IMR-90 (cell line): ENCODE data around the gene PRELP. TPM values are rescaled to one million over a fixed set of nuclear protein-coding genes. Genes with fewer than 3 reads are reported as not detected.

Source experiments
- ATAC-seq: fragments of 200-7000 bp; cut with Tn5 transposase; 2 replicates; pipeline ENCODE4 v1.9.1; 2020; ENCODE audit warnings: low read depth, mild to moderate bottlenecking, moderate library complexity
- BruUV-seq: library from RNA; stranded (reverse); fragments of 400-500 nt; replicated peaks from 2 replicates; lab custom pipeline; 2021; lab: Mats Ljungman, UMichigan
- CTCF ChIA-PET: fragments of 300-600 bp; formaldehyde crosslinking; extraction: SDS; loops from one replicate; lab custom pipeline; 2021; ENCODE audit warnings: antibody characterized with exemption; lab: Yijun Ruan, JAX
- POLR2A ChIA-PET: fragments of 300-600 bp; sonication (Branson Sonifier 250); formaldehyde crosslinking; loops from one replicate; lab custom pipeline; 2022; ENCODE audit warnings: antibody characterized with exemption; ENCODE audit not compliant: unreplicated experiment; lab: Charles Lee
- DNase-seq: peaks from one replicate; pipeline ENCODE4 v3.0.0; 2013
- H2AFZ ChIP-seq: replicated peaks from 2 replicates; pipeline ENCODE3; 2013; ENCODE audit warnings: low read length, mild to moderate bottlenecking; ENCODE audit not compliant: poor library complexity
- H2AK5ac ChIP-seq: 2 replicates; pipeline ENCODE4 v1.6.1; 2013; ENCODE audit warnings: low read depth, low read length, inconsistent platforms
- H2AK9ac ChIP-seq: replicated peaks from 2 replicates; pipeline ENCODE3; 2013; ENCODE audit warnings: mild to moderate bottlenecking, low read depth, low read length, moderate library complexity; ENCODE audit not compliant: poor library complexity
- H2BK120ac ChIP-seq: 2 replicates; pipeline ENCODE4 v1.6.1; 2013; ENCODE audit warnings: low read depth, low read length, inconsistent platforms
- H2BK15ac ChIP-seq: 3 replicates; pipeline ENCODE4 v1.6.1; 2013; ENCODE audit warnings: low read depth, low read length, inconsistent platforms
- H2BK20ac ChIP-seq: 2 replicates; pipeline ENCODE4 v1.6.1; 2013; ENCODE audit warnings: low read depth, mild to moderate bottlenecking, inconsistent platforms, low read length, moderate library complexity
- H2BK5ac ChIP-seq: 2 replicates; pipeline ENCODE4 v1.6.1; 2013; ENCODE audit warnings: mild to moderate bottlenecking, low read depth, low read length, inconsistent platforms; ENCODE audit not compliant: poor library complexity, severe bottlenecking
- H3K14ac ChIP-seq: replicated peaks from 2 replicates; pipeline ENCODE4 v1.6.1; 2013; ENCODE audit warnings: low read depth, low read length, inconsistent platforms
- H3K18ac ChIP-seq: 2 replicates; pipeline ENCODE4 v1.6.1; 2013; ENCODE audit warnings: low read depth, low read length, control low read depth
- H3K23ac ChIP-seq: 2 replicates; pipeline ENCODE4 v1.6.1; 2013; ENCODE audit warnings: low read depth, low read length, inconsistent platforms
- H3K27ac ChIP-seq: 2 replicates; pipeline ENCODE4 v1.5.1; 2013; ENCODE audit warnings: mild to moderate bottlenecking, control low read depth, low read length; ENCODE audit not compliant: insufficient read depth
- H3K27me3 ChIP-seq: 2 replicates; pipeline ENCODE4 v1.6.1; 2013; ENCODE audit warnings: low read length; ENCODE audit not compliant: control insufficient read depth, insufficient read depth
- H3K36me3 ChIP-seq: 2 replicates; pipeline ENCODE4 v1.6.1; 2013; ENCODE audit warnings: low read length, mixed read lengths; ENCODE audit not compliant: control insufficient read depth, insufficient read depth
- H3K4ac ChIP-seq: 2 replicates; pipeline ENCODE4 v1.6.1; 2013; ENCODE audit warnings: low read depth, low read length, inconsistent platforms
- H3K4me1 ChIP-seq: 2 replicates; pipeline ENCODE4 v1.6.1; 2013; ENCODE audit warnings: low read length, mixed read lengths; ENCODE audit not compliant: control insufficient read depth, insufficient read depth
- H3K4me2 ChIP-seq: 2 replicates; pipeline ENCODE4 v1.6.1; 2013; ENCODE audit warnings: low read depth, mild to moderate bottlenecking, control low read depth, low read length, moderate library complexity
- H3K4me3 ChIP-seq: 2 replicates; pipeline ENCODE4 v1.5.1; 2013; ENCODE audit warnings: low read depth, mild to moderate bottlenecking, control low read depth, low read length, moderate library complexity; ENCODE audit not compliant: insufficient read depth
- H3K56ac ChIP-seq: 2 replicates; pipeline ENCODE4 v1.6.1; 2013; ENCODE audit warnings: low read length, inconsistent platforms; ENCODE audit not compliant: insufficient read depth; ENCODE audit errors: extremely low read depth
- H3K79me1 ChIP-seq, 2 experiments: 2 replicates each; pipeline ENCODE4 v1.6.1; 2013; ENCODE audit warnings: low read length in 2 of 2, inconsistent platforms in 1 of 2, low read depth in 1 of 2
- H3K9ac ChIP-seq: 2 replicates; pipeline ENCODE4 v1.6.1; 2013; ENCODE audit warnings: low read depth, low read length, control low read depth
- H3K9me1 ChIP-seq: 2 replicates; pipeline ENCODE4 v1.6.1; 2013; ENCODE audit warnings: low read length, inconsistent platforms; ENCODE audit not compliant: insufficient read depth
- H3K9me3 ChIP-seq: 2 replicates; pipeline ENCODE4 v1.6.1; 2013; ENCODE audit warnings: low read length; ENCODE audit not compliant: control insufficient read depth, insufficient read depth
- H4K20me1 ChIP-seq: 2 replicates; pipeline ENCODE4 v1.6.1; 2013; ENCODE audit warnings: low read length, inconsistent platforms; ENCODE audit not compliant: insufficient read depth
- H4K5ac ChIP-seq: 2 replicates; pipeline ENCODE4 v1.6.1; 2013; ENCODE audit warnings: mild to moderate bottlenecking, low read depth, low read length, control low read depth
- H4K8ac ChIP-seq, 2 experiments: 2 replicates each; pipeline ENCODE4 v1.6.1; 2013; ENCODE audit warnings: low read depth in 2 of 2, low read length in 2 of 2, control low read depth in 1 of 2, inconsistent platforms in 1 of 2
- H4K91ac ChIP-seq: 2 replicates; pipeline ENCODE4 v1.6.1; 2013; ENCODE audit warnings: low read depth, low read length, inconsistent platforms; ENCODE audit not compliant: insufficient read depth
- CEBPB ChIP-seq: IDR thresholded peaks from 2 replicates; pipeline ENCODE4 v1.6.1; 2012; ENCODE audit warnings: low read depth, low read length, improper control_type of control experiment
- CHD1 ChIP-seq: IDR thresholded peaks from 2 replicates; pipeline ENCODE4 v1.6.1; 2012; ENCODE audit warnings: low read depth, low read length, improper control_type of control experiment
- FOS ChIP-seq: fragments of 150-350 bp; IDR thresholded peaks from 2 replicates; pipeline ENCODE4 v1.6.1; 2016; ENCODE audit warnings: low read depth, low read length
- RFX5 ChIP-seq: IDR thresholded peaks from 2 replicates; pipeline ENCODE4 v1.8.0; 2012; ENCODE audit warnings: low read depth, mild to moderate bottlenecking, low read length, moderate library complexity
- WGBS, 2 experiments: methylation state at CpG; one replicate each; pipeline versions ENCODE4 v1.1.5 to v1.1.7; 2013; ENCODE audit warnings: missing lambda C conversion rate in 2 of 2; ENCODE audit not compliant: insufficient read length in 1 of 2; ENCODE audit errors: extremely low coverage in 2 of 2; 5-methylcytosine and 5-hydroxymethylcytosine counted together
- dilution Hi-C: fragments of 300-500 bp; cut with HindIII; formaldehyde crosslinking; loops from one replicate; pipeline ENCODE4 v1.14.3; 2018; ENCODE audit warnings: low sequenced_read_pairs; ENCODE audit not compliant: unreplicated experiment
- in situ Hi-C: fragments of 300-500 bp; cut with MboI; formaldehyde crosslinking; loops from 3 replicates; pipeline ENCODE4 v1.14.3; 2019; ENCODE audit warnings: low sequenced_read_pairs, inconsistent platforms, mixed read lengths
- intact Hi-C: fragments of 100-400 bp; cut with micrococcal nuclease; formaldehyde crosslinking; loops from 2 replicates; pipeline ENCODE4 v1.10.0; 2022
- polyA plus RNA-seq, 3 experiments: library from polyadenylated mRNA; depleted of rRNA; stranded (reverse); fragments of >200 nt; gene quantifications; 2 replicates each; pipeline ENCODE4 v1.2.3, GENCODE V29; 2012; ENCODE audit warnings: low replicate concordance in 1 of 3
- total RNA-seq: library from RNA; depleted of rRNA; stranded (reverse); fragments of >200 nt; gene quantifications from 2 replicates; pipeline ENCODE4 v1.2.3, GENCODE V29; 2012

Gene PRELP
- total and polyA plus RNA-seq, 2 of the 4 experiments (the other 2 are of a cell fraction), result 0.56 TPM; not detected in 1

- DNase-seq, result no peak
- Histone ChIP-seq H3K23ac (no peak overlapping the region), H2BK5ac (no peak overlapping the region), H3K4me3 (no peak overlapping the region), H2BK120ac (no peak overlapping the region), H4K8ac (no peak overlapping the region), H3K18ac (no peak overlapping the region), H3K4ac (no peak overlapping the region), H2BK20ac (no peak overlapping the region), H4K5ac (no peak overlapping the region), H3K56ac (no peak overlapping the region), H3K9me1 (peaks cover 4% of the 10 kb centered on the region; the same call in 1 of the 2 replicates), H2BK15ac (no peak overlapping the region), H2AK9ac (no peak overlapping the region), H2AK5ac (no peak overlapping the region), H4K91ac (no peak overlapping the region), H2AFZ (no peak overlapping the region), H3K79me1 (no peaks in the 10 kb centered on the region), H3K4me2 (no peak overlapping the region), H3K14ac (no peak overlapping the region), H3K9me3 (no peaks in the 10 kb centered on the region), H3K4me1 (no peaks in the 10 kb centered on the region), H3K9ac (no peak overlapping the region), H4K20me1 (no peaks in the 10 kb centered on the region), H3K27me3 (no peaks in the 10 kb centered on the region; the same call in 1 of the 2 replicates), H3K36me3 (no peaks in the 10 kb centered on the region), H3K27ac (no peak overlapping the region)
- in situ Hi-C loops (no loop called here), intact Hi-C loops (no loop called here), dilution Hi-C loops (no loop called here)
- ATAC-seq, result no peak
- TF ChIP-seq FOS (no peak), CEBPB (no peak), RFX5 (no peak), CHD1 (no peak)
- BruUV-seq, result no TSS peak
- ChIA-PET POLR2A (no interaction called here), CTCF (no interaction called here)
- no CpG with 5 or more reads among the region's 6 CpGs for WGBS, 2 experiments
Measured at GRCh38 chr1:203492748-203493130, 17.1 kb downstream of the PRELP start.
